Stimulated activated CD4-positive, alpha-beta T cell treated with anti-CD3 and anti-CD28 coated beads, Interleukin-4, amount 100 ng/mL, for 48 hours (primary cell): ENCODE results near the gene TENM4.
"Not testable (repeated sequence)": the region's sequence is repeated elsewhere in the genome, so short reads cannot be mapped to it uniquely, and the experiment has no call there.

Experiments
- DNase-seq, 2 donors: peaks; one replicate each; pipeline ENCODE4 v3.0.0-alpha.2; 2020; ENCODE audit warnings: low read depth in 2 of 2

TENM4 gene

GRCh38 chr11:79021601-79022000 is 419.2 kb downstream of the TENM4 start:
- DNase-seq, result no peak

GRCh38 chr11:79019975-79020374 is 420.9 kb downstream of the TENM4 start:
- no peak for DNase-seq

GRCh38 chr11:79019277-79019676 is 421.6 kb downstream of the TENM4 start:
- DNase-seq, result no peak

- no peak for DNase-seq
Measured at GRCh38 chr11:79018371-79018849, 422.4 kb downstream of the TENM4 start.

GRCh38 chr11:79017811-79018210 is 423.0 kb downstream of the TENM4 start:
- no peak for DNase-seq

- no peak for DNase-seq
Measured at GRCh38 chr11:79013509-79013908, 427.3 kb downstream of the TENM4 start.

GRCh38 chr11:79011357-79011756 is 429.5 kb downstream of the TENM4 start:
- DNase-seq, result no peak

GRCh38 chr11:79007771-79008402 is 432.9 kb downstream of the TENM4 start:
- DNase-seq, result no peak

- DNase-seq, result no peak
Measured at GRCh38 chr11:79006854-79007253, 434.0 kb downstream of the TENM4 start.

- no peak for DNase-seq
Measured at GRCh38 chr11:78996007-78996406, 444.8 kb downstream of the TENM4 start.

- no peak for DNase-seq
Measured at GRCh38 chr11:78995171-78995570, 445.7 kb downstream of the TENM4 start.

GRCh38 chr11:78993802-78994430 is 446.9 kb downstream of the TENM4 start:
- DNase-seq, result no peak

- no peak for DNase-seq
Measured at GRCh38 chr11:78991681-78992080, 449.1 kb downstream of the TENM4 start.

GRCh38 chr11:78990261-78990660 is 450.6 kb downstream of the TENM4 start:
- no peak for DNase-seq

- DNase-seq, result no peak
Measured at GRCh38 chr11:78987748-78988147, 453.1 kb downstream of the TENM4 start.

- no peak for DNase-seq
Measured at GRCh38 chr11:78986305-78986704, 454.5 kb downstream of the TENM4 start.

GRCh38 chr11:78985663-78986062 is 455.2 kb downstream of the TENM4 start:
- DNase-seq, result no peak

- DNase-seq, result no peak
Measured at GRCh38 chr11:78982473-78982872, 458.4 kb downstream of the TENM4 start.

GRCh38 chr11:78981153-78981552 is 459.7 kb downstream of the TENM4 start:
- no peak for DNase-seq

GRCh38 chr11:78978831-78979230 is 462.0 kb downstream of the TENM4 start:
- DNase-seq, result no peak

GRCh38 chr11:78977848-78978247 is 463.0 kb downstream of the TENM4 start:
- not testable (repeated sequence) for DNase-seq

- DNase-seq, result no peak
Measured at GRCh38 chr11:78977009-78977408, 463.8 kb downstream of the TENM4 start.

- no peak for DNase-seq
Measured at GRCh38 chr11:78975081-78975480, 465.7 kb downstream of the TENM4 start.

GRCh38 chr11:78973876-78974275 is 467.0 kb downstream of the TENM4 start:
- DNase-seq, result no peak
